HG02885 (cell line): ENCODE measurements around the gene BCOR.

Experiments used
- ATAC-seq: cut with Tn5 transposase; IDR thresholded peaks from one replicate; pipeline ENCODE4 v1.9.1; 2021; ENCODE audit warnings: mild to moderate bottlenecking; ENCODE audit not compliant: unreplicated experiment, poor library complexity

Gene BCOR

DNA sequence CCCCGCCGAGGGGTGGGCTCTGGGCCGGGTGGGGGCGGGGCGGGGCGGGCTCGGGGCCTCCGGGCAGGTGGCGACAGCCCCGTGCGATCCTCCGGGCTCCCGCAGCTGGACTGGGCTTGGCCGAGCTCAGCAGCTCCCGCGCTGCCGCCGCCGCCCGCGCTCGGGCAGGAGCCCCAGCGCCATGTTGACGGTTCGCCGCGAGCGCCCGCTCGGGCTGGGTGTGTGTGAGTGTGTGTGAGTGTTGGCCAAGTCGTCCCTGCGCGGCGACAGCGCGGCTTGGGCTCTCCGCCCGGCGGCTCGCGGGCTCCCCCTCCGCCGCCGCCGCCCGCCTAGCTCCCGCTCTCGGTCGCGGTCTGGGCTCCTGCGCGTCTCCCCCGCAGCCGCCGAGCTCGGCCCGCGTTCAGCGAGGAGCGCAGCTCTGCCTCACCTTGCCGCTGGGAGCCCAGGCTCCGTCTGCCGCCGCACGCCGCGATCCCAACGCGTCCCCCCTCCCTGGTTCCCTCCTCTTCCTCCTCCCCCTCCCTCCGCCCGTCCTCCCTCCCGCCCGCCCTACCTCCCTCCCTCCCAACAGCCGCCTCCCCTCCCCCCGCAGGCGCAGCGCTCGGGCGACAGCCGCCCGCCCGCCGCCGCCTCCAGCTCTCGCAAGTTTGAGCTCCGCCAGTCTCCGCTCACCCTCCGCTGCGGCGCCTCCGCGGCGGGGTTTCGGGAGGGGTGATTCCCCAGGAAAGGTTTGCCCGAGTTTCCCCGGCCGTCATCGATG lies at the start of gene BCOR:
Gene BCOR (minus strand): TSS at position 455 of the 760 bp plus-strand sequence. CDS start 20,029 bp downstream, outside the sequence.
- ATAC-seq, result peak; percentile 25

GRCh38 chrX:40147126-40147952 lies 49.6 kb upstream of the BCOR start:
- no peak for ATAC-seq

- no peak for ATAC-seq
These were observed 48.7 kb upstream of the BCOR start for GRCh38 chrX:40146262-40147125.

DNA sequence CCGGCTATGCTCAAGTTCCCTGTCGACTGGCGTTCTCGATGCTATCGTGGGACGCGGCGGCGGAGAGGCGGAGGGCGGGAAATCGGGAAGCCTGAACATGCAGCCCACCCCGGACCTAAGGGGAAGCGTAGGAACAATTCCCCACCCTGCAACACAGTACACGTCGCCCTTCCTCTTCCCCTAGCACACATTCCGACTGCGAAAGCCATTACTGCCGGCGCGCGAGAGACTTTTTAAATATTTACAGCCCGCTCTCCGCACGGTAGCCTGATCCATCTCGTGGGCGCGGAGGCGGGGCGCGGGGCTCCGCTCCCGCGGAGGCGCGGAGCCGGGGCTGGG lies 48.1 kb upstream of the BCOR start:
- no peak for ATAC-seq

DNA sequence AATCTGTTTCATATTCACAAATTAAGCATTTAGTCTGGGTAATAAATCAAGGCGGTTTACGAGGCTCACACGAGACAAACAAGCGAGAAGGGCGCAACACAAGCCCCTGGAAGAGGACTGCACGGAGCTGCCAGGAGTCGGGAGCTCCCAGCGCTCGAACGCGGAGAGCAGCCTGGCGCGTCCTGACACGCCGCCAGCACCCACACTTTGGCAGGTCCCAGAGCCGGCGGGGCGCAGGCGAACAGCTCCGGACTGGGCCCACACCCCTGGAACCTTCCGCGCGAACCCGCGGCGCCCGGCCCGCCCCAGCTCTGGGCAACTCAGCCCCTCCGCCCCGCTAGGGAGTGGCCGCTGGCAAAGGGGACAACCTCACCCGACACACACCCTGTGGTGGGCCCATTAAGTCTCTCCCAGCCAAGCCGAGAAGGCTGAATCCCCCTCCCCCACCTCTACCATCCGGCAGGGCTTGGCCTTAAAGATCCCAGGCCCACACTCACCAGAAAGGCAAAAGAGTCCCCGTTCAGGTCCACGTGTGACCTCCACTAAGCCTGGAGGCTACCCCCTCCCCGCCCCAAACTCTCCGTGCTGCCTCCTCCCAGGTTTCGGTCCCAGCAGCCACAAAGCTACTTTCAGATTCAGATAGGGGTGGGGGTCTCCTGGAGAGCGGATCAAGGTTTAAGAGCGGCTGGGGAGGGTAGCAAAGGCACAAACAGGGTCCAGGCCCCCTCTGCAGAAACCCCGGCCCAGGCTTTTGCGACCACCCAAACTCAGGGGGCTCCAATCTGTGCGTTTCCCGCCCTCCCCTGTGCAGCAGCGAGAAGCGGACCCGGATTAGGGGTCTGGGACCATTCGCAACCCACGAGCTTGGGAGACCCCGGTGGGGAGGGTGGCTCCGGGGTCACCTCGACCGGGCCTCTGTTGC lies 47.5 kb upstream of the BCOR start:
- ATAC-seq, result no peak

DNA sequence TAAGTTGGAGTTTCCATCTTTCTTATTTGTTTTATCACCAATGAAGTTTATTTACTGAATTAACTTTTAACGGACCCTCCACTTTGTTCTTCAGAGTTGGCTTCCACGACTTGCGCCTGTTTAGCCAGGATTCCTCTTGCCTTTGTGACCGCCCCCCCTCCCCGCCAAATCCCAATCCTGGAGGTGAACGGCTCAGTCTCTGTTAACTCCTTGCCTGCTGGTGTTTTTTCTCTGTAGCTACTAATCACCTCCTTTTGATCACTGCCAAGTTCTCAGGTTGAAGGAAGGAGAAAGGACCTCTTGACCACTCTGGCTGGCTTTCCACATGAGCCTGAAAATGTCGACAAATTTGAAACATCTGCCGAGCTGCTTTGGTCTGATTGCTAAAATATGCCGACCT lies 46.8 kb upstream of the BCOR start:
- no peak for ATAC-seq

DNA sequence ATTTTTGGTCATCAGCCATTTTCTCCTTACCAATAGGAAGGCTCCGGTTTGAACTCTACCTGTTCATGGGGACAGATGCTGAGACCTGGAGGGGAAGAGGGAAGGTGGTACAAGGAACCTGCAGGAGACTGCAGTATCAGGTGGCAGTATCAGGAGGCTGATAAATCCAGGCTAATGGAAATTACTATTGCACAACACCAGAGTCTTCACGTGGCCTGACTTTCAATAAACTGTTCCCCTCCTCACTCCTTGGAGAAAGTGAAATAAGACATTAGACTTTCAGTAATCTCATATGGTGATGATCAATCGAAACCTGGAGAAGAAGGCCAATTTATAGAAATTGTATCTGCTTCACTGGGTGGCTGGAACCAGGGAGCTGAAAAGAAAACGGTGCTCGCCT lies 46.2 kb upstream of the BCOR start:
- ATAC-seq, result no peak

GRCh38 chrX:40143001-40143400 lies 45.2 kb upstream of the BCOR start:
- no peak for ATAC-seq

- ATAC-seq, result no peak
These were observed 44.7 kb upstream of the BCOR start for GRCh38 chrX:40142417-40142816.

DNA sequence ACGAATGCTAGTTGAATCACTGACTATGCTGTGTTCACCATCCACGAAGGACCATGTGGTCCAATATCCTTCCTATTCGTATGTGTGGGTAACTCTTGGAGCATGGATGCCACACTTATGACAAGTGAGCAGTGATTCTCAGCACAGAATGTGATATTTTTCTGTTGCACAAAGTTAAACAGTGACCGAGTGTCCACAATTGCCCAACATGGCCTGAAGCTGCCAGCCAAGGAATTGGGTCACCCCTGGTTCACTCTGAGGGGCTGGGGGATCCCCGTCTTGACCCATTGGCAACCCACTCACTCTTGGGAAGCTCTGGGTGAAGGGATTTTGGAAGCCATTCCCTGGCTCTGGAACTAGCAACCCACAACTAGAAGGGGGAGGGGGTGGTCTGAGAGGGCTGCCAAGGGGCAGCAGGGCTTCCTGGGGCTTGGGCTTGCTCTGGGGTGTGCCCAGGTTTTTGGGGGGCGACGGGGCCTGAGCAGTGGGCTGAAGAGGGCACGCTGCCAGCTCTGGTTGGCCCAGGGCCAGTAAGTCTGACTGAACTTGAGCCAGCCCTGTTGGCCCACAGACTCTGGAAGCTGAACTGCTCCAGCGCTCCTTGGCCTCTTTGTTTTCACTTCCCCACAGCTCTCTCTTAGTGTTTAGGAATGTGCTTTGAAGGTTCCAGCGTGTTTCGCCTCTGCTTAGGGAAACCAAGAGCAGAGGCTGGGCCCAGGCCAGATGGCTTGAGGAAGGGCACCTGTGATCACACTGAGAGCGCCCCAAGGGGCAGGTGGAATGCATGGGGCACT lies 43.1 kb upstream of the BCOR start:
- no peak for ATAC-seq

DNA sequence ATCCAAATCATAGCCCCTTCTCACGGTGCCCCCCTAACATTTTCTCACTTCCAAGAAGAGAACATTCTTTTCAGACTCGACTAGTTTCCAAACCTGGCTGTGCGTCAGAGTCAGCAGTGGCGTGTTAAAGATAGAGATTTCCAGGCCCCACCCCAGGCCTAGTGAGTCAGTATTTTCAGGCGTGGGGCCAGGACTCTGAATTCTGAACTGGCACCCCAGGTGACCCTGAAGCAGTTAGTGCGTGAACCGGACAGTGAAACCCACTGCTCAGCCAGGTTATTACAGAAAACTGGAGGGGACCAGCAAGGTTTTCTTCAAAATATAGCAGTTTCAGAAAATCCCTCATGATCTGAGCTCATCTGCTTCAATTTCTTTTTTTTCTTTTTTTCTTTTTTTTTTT lies 35.0 kb upstream of the BCOR start:
- no peak for ATAC-seq

GRCh38 chrX:40131654-40132337 lies 34.0 kb upstream of the BCOR start:
- ATAC-seq, result no peak

GRCh38 chrX:40130207-40130606 lies 32.4 kb upstream of the BCOR start:
- no peak for ATAC-seq

GRCh38 chrX:40127052-40127451 lies 29.3 kb upstream of the BCOR start:
- no peak for ATAC-seq

GRCh38 chrX:40122487-40122886 lies 24.7 kb upstream of the BCOR start:
- ATAC-seq, result no peak

GRCh38 chrX:40121618-40122017 lies 23.9 kb upstream of the BCOR start:
- no peak for ATAC-seq

DNA sequence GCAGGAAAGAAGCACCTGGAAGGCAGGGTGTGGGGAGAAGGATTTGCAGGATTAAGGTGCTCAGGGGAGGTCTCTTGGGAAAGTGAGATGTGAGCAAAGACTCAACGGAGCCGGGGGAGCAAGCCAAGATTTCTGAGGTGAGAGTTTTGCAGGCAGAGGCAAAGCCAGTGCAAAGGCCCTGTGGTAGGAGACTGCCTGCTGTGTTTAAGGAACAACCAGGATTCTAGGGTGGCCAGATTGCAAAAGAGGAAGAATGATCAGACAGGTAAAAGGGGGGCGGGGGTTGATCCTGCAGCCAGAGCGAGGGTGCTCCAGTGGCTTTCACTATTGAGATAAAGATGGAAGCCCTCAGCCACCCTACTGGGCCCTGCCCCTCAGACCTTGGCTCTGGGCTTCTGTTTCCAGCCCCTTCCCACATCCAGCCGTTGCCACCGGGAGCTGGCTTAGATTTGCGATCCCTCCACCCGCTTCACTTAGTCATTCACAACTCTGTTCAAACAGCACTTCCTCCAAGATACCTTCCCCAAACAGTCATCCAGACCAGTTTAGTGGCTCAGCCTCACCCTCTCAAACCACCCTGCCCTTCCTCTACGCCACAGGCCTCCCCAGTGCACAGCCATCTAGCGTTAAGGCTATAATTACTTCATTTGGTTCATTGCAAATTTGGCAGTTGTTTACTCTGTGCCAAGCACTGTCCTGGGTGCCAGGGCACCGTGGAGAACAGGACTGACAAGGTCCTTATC lies 23.3 kb upstream of the BCOR start:
- no peak for ATAC-seq
